Measurements from ENCODE around the gene TH.

Gene TH

GRCh38 chr11:2122222-2122906 is 49.3 kb downstream of the TH start:
- DNase-seq = no peak
- no peaks in the 10 kb centered on the region for H3K9me3 Mint-ChIP-seq
- H3K36me3 Mint-ChIP-seq (ENCODE audit: insufficient read depth) = no peaks in the 10 kb centered on the region
- H3K27ac Mint-ChIP-seq = no peak overlapping the region
- H3K27me3 Mint-ChIP-seq = peaks cover 49 to 68% of the 10 kb centered on the region in 2 donors
- no peak overlapping the region for H3K4me3 Mint-ChIP-seq
- ATAC-seq (replicated peaks) = no peak
- H3K4me1 Mint-ChIP-seq (ENCODE audit: low read depth in 2 of 2) = no peaks in the 10 kb centered on the region

GRCh38 chr11:2121227-2122130 is 50.1 kb downstream of the TH start:
- DNase-seq = no peak
- Mint-ChIP-seq H3K4me3 (no peak overlapping the region), H3K4me1 (ENCODE audit: low read depth in 2 of 2) (no peaks in the 10 kb centered on the region), H3K9me3 (no peaks in the 10 kb centered on the region), H3K36me3 (ENCODE audit: insufficient read depth) (no peaks in the 10 kb centered on the region), H3K27ac (no peak overlapping the region), H3K27me3 (peaks cover 41 to 62% of the 10 kb centered on the region in 2 donors)
- ATAC-seq (replicated peaks) = no peak

- DNase-seq (no peak), ATAC-seq (replicated peaks) (no peak)
- Mint-ChIP-seq H3K9me3 (no peaks in the 10 kb centered on the region), H3K4me1 (ENCODE audit: low read depth in 2 of 2) (no peaks in the 10 kb centered on the region), H3K27ac (no peak overlapping the region), H3K27me3 (peaks cover 38 to 53% of the 10 kb centered on the region in 2 donors), H3K36me3 (ENCODE audit: insufficient read depth) (no peaks in the 10 kb centered on the region), H3K4me3 (no peak overlapping the region)
Observed at GRCh38 chr11:2120359-2121100, 51.1 kb downstream of the TH start.

- DNase-seq (no peak), ATAC-seq (replicated peaks) (no peak)
- H3K27ac Mint-ChIP-seq = no peak overlapping the region
- H3K4me1 Mint-ChIP-seq (ENCODE audit: low read depth in 2 of 2) = no peaks in the 10 kb centered on the region
- H3K36me3 Mint-ChIP-seq (ENCODE audit: insufficient read depth) = no peaks in the 10 kb centered on the region
- no peak overlapping the region for H3K4me3 Mint-ChIP-seq
- H3K27me3 Mint-ChIP-seq = peaks cover 34 to 47% of the 10 kb centered on the region in 2 donors
- H3K9me3 Mint-ChIP-seq = no peaks in the 10 kb centered on the region
Observed at GRCh38 chr11:2118677-2119076, 52.9 kb downstream of the TH start.

GRCh38 chr11:2116680-2117079 is 54.9 kb downstream of the TH start:
- peaks cover 37 to 39% of the 10 kb centered on the region in 2 donors for H3K27me3 Mint-ChIP-seq
- no peaks in the 10 kb centered on the region for H3K9me3 Mint-ChIP-seq
- no peak for ATAC-seq (replicated peaks)
- H3K27ac Mint-ChIP-seq = no peak overlapping the region
- no peak for DNase-seq
- H3K36me3 Mint-ChIP-seq (ENCODE audit: insufficient read depth) = peaks cover 2% of the 10 kb centered on the region
- no peaks in the 10 kb centered on the region for H3K4me1 Mint-ChIP-seq (ENCODE audit: low read depth in 2 of 2)
- H3K4me3 Mint-ChIP-seq = no peak overlapping the region

- no peaks in the 10 kb centered on the region for H3K4me1 Mint-ChIP-seq (ENCODE audit: low read depth in 2 of 2)
- peaks cover 3% of the 10 kb centered on the region for H3K36me3 Mint-ChIP-seq (ENCODE audit: insufficient read depth)
- H3K27ac Mint-ChIP-seq = no peak overlapping the region
- H3K4me3 Mint-ChIP-seq = no peak overlapping the region
- H3K9me3 Mint-ChIP-seq = no peaks in the 10 kb centered on the region
- ATAC-seq (replicated peaks) (no peak), DNase-seq (no peak)
- peaks cover 32% of the 10 kb centered on the region in 2 donors for H3K27me3 Mint-ChIP-seq
Observed at GRCh38 chr11:2115308-2115707, 56.3 kb downstream of the TH start.

- H3K4me3 Mint-ChIP-seq = no peak overlapping the region
- no peaks in the 10 kb centered on the region for H3K9me3 Mint-ChIP-seq
- H3K27me3 Mint-ChIP-seq = peaks cover 29 to 34% of the 10 kb centered on the region in 2 donors
- H3K4me1 Mint-ChIP-seq (ENCODE audit: low read depth in 2 of 2) = no peaks in the 10 kb centered on the region
- ATAC-seq (replicated peaks) (no peak), DNase-seq (no peak)
- no peak overlapping the region for H3K27ac Mint-ChIP-seq
- peaks cover 3% of the 10 kb centered on the region for H3K36me3 Mint-ChIP-seq (ENCODE audit: insufficient read depth)
Observed at GRCh38 chr11:2114430-2115241, 57.0 kb downstream of the TH start.

Data from effector memory CD8-positive, alpha-beta T cell (primary cell).